HG02970 (cell line): ENCODE results near the gene U2SURP.

ENCODE experiments used
- ATAC-seq: cut with Tn5 transposase; IDR thresholded peaks from one replicate; pipeline ENCODE4 v1.9.1; 2021; ENCODE audit warnings: mild to moderate bottlenecking, moderate library complexity, moderate number of reproducible peaks; ENCODE audit not compliant: unreplicated experiment, low FRiP score

Gene U2SURP

DNA sequence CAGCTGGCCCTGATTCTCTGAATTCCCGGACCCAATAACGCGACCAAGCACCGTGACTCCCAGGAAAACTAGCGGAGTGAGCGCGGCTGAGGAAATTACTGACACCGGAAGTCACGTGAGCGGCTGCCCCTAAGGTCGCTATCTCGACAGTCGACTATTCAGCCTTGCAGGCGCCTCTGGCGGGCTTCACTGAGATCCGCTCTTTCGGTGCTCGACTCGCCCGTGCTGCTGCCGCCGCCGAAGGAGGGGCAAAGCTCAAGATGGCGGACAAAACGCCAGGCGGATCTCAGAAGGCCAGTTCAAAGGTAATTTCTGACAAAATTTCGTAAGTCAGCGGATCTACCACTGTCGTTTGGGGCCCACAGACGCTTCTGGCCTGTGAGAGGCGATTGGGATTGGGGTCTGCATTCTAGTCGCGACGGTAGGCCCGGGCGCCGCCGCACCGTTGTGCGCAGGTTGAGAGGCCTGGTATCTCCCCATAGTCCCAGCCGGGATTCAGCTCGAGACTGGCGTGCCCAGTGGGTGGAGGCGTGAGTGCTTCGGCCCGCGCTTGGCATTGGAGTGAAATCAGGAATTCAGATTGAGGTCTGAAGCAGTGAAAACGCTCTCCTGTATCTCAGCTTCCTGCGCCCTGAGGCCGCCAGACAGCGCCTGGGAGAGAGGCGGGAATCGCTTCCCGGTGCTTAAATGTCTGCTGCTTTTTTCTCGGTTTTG, at the start of gene U2SURP:
TSS of gene U2SURP (plus strand) at position 202 of the 714 bp plus-strand sequence. CDS start at position 261, 59 bp downstream.
- peak; percentile 96 for ATAC-seq

DNA sequence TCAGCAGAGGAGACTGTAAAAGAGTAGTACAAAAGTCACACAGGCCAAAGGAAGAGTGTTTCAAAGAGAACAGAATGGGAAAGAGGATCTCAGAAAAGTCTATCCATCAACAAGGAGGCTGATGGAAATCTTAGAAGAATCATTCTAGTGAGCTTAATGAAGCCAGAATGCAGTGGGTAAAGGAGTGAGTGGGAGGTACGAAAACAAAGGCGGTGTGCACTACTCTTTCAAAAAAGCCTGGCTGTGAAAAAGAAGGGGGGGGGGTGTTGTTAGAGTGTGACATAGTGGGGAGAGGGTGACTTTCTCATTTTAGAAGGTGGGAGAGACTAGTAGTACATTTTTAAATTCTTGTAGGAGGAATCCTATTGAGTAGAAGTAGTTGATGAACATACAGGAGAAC, 49.6 kb upstream of the U2SURP start:
- no peak for ATAC-seq

DNA sequence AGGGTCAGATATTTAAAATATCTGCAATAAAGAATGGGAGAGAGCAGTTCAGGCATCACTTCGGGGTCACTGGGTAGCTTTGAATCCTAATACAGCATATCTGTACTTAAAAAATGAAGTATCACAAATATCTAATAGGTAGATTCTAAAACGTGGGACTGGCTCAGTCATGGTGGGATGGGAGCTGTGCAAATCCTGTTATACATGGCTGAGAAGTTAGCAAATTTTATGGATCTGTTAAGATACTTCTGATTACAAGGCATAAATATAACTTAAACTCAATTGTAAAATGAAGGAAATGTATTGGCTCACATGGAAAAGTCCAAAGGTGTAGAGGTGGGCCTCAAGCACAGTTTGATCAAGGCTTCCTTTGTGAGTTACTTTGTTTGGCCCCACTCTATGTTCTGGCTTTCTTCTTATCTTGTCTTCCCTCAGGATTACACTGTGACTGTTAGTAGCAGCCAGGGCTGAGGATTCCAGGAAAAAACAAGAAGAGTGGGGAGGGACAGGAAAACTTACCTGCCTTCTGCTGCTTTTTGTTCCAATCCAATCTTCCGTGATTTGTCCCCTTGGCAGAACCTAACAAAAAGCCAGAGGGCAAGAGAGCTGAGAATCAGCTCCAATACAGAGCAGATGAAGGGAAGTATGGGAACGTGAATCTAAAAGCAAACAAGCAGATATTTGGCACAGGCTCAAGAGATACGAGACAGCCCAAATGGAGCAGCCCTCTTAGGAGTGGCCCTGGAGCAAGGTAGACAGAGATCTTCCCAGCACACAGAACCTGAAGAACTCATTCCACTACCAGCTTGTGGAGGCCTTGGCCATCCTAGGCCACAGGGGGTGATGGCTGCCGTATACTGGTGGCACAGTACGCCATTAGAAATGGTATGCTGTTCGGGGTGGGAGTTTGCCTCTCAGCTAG, 48.8 kb upstream of the U2SURP start:
- no peak for ATAC-seq

DNA sequence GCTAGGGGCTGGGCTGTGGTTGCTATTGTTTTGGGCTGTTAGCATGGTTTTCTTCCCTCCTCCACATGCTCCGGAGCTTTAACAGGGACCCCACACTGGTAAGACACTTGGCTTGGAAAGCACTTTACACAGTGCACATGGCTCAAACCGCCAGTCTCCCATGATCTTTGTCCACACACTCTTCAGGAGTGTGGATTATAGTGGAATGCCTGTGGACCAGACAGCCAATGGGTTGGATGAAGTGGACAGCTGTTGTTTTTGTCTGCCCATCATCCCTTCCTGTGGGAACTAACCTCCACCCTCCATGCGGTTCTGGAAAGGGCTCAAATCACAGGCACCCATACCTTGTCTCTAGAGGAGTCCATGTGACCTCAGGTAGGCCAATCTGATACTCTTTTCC, 47.9 kb upstream of the U2SURP start:
- ATAC-seq, result no peak

DNA sequence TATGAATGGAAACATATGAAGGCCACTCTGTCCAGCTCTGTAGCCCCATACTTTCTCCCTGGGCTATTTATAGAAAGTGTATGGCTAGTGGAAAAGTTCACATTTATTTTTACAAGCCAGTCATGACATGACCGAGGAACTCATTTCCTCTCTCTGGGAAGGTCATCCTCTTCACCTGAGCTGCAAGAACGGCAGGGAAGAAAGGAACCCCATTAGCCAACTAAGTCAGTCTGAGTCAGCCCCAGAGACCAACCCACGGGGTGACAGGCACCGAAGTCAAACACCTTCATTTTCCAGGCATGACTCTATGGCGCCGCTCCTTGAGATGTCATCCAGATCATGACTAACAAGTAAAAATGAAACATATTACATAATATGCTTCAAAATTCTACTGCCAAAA, 42.7 kb upstream of the U2SURP start:
- no peak for ATAC-seq

DNA sequence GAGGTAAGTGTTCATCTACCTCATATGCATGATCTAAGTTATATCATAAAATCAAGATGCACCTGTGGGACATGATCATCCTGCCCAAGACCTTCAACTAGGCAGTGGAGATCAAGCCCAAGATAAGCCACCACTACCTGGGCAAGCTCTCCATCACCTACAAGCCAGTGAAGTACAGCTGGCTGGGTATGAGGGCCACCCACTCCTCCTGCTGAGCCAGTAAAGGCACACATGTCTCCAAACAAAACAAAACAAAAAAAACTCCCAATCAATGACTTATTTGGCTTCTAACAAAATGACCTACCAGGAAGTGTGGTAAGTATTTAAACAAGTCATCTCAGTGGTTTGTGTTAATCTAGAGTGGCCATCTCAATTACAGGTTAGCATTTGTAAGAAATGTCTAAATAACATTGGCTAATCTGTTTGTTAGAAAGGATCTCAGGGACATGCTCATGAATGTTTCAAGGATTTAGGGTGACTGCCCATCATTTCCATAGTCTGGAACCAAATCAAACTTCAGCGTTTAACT, 41.0 kb upstream of the U2SURP start:
- no peak for ATAC-seq

DNA sequence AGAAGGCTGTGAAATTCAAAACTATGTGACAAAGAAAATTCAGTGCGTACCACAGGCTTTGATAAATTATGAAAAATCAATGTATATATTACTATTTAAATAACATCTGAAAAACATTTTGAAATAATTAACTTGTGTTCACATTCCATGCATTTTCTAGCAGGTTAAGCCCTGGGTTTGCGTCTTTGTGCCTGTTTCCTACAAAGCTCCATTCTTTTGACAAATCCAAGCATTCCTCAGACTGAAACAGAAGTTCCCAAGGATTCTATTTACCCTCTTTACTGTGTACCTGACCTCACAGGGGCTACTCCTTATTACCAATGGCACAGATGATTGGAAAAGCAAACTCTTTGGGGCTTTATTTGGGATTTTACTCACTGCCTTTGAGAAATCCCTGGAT, 39.8 kb upstream of the U2SURP start:
- no peak for ATAC-seq

DNA sequence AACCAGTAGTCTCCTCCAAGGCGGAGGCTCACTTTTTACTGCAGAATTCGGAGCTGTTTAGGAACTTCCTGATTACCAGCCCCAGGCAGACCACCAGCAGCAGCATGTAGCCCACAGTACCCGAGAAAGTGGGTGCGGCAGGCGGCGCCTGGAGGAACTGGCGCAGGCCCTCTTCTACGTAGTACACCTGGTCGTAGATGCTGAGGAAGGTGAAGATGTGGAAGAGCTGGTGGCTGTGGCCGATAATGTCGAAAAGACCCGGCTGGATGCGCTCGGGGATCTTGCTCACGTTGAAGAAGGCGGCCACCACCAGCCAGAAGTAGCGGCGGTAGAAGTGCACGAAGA, 39.2 kb upstream of the U2SURP start:
- no peak for ATAC-seq

DNA sequence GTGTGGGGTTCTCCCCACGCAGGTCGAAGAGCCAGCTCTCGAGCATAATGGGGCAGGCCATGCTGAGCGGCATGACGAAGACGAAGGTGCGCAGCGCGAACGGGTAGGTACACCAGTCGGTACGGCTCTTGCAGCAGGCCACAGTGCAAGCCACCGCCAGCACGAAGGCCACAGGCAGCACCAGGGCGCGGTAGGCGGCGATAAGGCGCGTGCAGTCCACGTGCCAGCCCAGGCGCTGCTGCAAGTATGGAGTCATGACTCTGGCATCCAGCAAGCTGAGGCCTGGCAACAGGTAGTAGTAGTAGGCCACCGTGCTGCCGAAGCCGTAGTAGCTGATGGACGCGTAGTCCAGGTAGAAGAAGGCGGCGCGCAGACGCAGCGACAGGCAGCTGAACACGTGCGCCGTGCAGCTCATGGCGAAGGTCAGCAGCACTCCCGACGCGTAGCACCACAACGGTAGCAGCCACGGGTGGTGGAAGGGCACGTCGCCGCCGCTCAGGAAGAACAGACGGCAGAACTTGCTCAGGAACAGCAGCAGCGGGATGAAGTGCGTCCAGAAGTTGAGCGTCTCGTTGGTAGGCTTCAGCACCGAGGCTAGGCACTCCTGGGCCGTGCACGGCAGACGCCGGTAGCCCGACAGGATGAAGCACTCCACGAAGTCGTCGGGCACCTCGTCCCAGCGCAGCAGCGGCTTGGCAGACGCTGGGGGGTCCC, 38.7 kb upstream of the U2SURP start:
- no peak for ATAC-seq

DNA sequence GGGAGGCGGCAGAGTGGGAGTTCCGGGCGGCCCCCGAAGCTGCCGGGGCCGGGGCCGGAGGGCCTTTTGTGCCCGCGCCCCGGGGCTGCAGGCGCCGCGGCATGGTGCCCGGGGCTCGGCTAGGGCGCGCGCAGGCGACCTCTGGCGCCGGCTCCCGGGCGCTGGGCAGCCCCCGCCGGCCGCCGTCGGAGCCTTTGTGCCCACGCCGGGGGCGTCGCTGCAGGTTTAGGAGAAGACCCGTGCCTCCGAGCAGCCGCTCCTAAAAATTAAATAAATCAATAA, 38.2 kb upstream of the U2SURP start:
- ATAC-seq, result no peak

DNA sequence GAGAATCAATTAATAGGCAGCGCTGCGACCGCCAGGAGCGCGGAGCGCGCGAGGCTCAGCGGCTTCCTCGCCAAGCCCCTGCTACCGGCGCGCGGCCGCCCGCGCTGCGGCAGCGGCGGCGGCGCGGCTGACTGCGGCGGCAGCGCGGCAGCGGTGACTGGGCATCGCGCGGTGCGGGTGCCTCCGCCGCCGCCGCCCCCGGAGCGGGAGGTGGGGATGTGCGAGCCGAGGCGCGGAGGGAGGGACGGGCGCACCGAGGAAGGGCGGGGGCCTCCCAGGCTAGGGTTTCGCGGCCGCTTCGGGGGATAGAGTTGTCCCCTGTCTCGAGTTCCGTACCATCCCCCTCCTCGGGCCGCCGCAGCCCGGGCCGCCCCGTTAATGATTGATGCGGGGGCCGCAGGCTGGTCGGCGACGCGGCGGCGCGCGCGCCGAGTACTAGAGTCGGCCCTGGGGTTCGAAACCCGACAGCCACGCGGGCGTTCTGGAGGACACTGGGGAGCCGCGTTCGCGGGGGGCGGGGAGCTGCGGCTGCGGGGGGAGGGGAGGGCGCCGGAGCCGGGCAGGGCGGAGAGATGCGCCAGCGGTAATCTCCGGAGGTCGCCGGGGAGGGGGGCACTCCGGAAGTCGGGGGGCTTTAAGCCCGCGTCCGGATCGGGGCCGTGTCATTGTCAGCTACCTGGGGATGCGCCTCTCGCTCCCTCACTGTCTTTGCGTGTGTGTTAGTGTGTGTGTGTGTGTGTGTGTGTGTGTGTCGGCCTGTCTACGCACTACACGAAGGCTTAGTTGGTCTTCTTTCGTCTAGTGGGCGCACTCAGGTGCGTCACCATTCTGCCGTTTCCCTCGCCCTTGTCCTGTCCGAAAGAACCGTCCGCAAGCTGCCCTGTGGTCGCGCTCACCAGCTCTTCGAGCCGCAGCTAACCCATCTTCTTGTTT, 37.6 kb upstream of the U2SURP start, which contains the start of gene PAQR9:
TSS of gene PAQR9 (minus strand) at position 159 of the 933 bp plus-strand sequence. CDS start 338 bp downstream, outside the sequence.
- no peak for ATAC-seq

DNA sequence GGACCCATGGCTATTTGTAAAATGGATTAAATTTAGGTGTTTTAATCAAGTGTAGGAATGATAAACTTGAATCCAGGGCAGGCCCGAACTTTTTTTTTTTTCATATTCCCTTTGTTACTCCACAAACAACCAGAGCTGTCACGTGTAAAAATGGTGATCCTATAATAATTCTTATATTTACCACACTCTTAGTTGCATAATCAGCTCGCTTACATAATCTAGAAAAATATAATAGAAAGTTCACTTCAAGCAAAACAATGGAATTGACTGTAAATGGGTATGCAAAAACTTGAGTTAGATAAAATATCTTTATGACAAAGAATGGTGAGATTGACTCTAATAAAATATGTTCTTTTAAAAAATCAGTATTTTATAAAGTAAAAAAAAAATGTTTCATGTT, 35.8 kb upstream of the U2SURP start:
- ATAC-seq, result no peak

DNA sequence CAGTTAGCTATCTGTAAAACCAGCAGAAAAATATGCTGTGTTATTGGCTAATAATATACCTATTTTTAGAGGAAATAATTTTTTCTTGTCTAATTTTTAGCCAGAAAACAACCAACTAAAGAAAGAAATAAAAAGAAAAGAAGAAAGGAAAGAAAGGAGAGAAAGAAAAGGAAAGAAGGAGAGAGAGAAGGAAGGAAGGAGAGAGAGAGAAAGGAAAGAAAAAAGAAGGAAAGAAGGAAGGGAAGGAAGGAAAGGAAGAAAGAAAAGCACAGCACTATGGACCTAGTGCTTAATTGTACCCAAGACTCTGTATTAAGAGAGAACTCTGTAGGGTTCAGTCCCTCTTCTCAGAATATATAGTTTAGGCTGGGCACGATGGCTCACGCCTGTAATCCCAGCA, 34.6 kb upstream of the U2SURP start:
- no peak for ATAC-seq

DNA sequence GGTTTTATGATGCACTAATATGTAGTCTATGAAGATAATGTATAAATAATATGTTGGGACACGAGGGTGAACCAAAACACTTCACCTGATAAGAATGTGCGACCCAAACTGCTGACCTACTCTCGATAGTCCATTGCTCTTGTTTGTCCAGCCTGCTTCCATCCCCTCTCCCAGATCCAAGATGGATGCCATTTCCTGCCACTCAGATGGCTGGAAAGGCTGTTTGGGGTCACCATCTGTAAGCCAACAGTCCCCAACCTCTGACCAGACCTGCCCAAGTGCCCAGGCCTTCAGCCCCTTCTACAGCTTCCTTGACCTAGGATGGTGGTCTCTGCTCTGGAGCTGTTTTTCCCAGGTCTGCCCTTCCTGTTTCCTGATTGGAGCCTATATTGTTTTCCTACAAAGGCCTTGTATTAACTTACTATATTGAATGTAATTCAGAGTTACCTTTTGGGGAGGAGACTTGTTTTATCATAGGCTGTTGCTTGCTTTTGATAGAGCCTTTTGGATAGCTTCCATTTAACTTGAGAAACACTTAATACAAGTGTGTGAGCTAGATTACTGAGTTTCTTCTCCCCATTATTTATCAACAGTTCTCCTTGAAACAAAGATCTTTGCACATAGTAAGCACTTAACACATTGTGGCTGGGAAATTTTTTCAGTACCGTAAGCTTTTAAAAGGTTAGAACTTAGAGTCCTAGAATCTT, 32.9 kb upstream of the U2SURP start:
- no peak for ATAC-seq

DNA sequence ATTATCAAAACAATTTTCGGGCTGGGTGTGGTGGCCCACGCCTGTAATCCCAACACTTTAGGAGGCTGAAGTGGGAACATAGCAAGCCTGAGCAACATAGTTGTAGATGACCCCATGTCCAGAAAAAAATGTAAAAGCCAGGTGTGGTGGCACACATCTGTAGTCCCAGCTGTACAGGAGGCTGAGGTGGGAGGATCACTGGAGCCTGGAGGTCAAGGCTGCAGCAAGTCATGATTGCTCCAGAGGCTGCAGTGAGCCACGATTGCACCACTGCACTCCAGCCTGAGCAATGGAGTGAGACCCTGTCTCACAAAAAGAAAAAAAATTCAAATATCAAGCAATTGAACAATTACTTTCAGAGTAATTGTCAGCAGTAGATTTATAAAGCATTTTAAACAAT, 29.9 kb upstream of the U2SURP start:
- ATAC-seq, result no peak

DNA sequence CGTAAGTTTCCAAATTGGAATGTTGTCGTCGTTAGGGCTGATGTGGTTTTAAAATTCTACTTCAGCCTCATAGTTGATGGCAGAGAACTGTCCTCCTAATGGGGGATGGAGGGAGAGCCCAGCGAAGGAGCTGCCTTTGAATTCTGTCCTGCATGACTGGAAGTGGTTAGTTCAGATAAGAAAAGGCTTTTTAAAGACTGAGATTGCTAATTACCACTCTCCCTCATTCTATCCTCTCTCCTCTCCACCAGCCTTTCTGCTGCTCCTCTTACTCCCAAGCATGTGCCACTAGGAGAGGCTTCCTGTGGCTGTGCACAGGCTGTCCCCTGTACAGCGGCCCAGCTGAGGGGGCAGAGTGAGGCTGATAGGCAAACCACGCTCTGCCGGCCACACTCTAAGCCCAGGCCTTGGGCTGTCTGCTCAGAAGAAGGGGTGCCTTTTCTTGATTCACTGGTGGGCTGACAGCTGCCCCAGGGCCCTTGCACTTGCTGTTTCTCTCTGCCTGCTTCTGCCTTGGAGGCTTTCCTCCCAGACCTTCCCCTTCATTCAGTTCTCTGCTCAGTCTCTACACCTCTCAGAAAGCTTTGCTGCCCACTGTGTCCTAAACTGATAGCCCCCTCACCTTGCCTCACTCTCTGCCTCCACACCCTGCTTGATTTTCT, 29.1 kb upstream of the U2SURP start:
- ATAC-seq, result no peak

DNA sequence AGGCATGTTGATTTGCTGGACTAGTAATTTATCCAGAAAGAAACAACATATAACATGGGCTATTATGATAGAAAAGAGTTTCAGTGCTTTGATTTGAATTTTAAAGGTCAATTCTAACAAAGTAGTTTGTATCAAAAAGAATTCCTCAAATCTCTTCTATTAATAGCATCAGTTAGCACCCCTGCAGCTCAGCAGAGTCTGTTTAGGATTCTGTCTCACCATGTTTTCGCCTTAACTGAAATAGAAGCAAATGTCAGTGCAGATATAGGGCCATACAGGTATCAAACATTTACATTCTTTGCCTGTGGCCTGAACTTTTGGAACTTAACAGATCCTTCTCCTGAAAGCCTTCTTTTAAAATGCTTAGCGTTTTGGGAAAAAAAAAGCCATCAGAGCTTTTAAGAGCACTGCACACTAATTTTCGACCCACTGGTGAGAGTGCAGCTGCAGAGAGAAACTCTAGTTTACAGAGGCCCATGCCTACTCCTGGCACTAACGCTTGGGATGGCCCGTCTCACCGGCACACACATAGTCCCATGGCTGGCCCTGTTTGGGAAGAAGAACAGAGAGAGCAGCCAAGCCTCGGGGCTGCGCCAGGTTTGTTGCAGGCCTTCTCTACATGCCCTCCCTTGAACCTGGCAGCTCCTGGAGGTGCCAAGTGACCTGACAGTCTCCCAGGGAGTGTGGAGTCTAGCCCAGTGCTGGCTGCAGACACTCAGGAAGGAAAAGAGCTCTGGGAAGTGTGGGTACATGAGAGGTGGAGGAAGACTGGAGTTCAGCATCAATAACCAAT, 28.0 kb upstream of the U2SURP start:
- ATAC-seq, result no peak
